GM21529 (cell line): ENCODE data around the gene TTLL1.
"Not testable (repeated sequence)": the region's sequence is repeated elsewhere in the genome, so short reads cannot be mapped to it uniquely, and the experiment has no call there.

Experiments used
- ATAC-seq: cut with Tn5 transposase; IDR thresholded peaks from one replicate; pipeline ENCODE4 v1.9.1; 2021; ENCODE audit not compliant: unreplicated experiment

The TTLL1 gene

DNA sequence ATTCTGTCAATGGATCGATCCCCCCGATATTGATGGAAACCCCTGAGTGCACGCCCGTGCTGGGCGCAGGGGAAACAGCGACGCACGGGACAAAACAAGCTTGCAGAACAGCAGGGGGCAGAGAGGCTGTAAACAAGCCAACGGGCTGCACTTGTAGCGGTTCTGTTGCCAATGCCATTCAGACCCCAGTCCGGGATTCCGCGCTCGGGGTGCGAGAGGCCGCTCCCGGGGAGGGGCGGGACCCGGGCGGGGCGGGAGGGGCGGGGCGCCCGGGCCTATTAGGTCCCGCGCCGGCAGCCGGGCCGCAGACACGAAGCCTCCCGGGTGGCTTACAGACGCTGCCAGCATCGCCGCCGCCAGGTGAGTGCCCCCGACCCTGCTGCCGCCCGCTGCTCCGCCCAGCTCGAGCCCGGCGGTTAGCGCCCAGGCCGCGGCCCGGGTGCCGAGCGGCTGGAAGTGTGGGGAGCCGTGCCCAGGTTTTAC, 21.3 kb upstream of the TTLL1 start, which contains the start of gene BIK:
TSS of gene BIK (plus strand) at position 307 of the 483 bp plus-strand sequence. CDS start 13,273 bp downstream, outside the sequence.
- ATAC-seq, result peak; percentile 38

DNA sequence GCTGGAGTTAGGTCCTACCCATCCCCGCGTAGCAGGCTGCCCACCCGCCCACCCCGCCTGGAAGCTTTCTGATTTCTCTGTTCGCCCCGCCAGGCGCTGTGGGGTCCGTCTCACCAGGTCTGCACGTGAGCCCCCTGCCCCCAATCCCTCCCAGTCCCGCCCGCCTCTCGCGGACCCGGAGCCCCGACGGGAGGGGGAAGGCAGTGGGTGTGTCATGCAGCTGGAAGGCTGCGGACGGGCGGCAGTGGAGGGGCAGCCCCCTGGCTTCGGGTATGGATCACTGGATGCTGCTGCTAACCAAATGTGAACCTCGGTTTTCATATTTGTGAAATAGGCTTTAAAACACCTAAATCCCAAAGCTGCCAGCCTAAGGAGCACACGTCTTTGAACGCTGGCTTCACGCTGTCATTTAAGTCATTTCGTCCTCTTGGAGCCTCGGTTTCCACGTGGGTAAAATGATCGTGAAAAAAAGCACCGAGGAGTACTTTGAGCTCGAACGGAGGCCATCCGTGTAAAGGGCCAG, 20.8 kb upstream of the TTLL1 start:
- ATAC-seq, result no peak

DNA sequence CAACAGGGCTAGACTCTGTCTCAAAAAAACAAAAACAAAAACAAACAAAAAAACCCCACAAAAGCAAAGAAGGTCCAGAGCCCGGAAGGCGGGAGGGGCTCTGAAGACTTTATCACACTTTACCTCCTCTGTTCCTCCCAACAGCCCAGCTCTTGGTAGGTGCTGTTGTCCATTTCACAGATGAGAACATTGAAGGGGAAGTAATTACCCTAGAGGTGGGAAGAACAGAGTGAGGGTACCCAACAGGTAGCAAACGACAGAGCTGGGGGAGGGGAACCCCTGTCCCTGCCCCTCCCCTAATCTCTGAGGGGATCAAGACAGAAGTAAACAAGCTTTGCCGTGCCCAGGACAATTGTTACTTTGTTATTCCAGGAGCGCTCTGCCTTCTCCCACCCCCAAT, 20.3 kb upstream of the TTLL1 start:
- no peak for ATAC-seq

DNA sequence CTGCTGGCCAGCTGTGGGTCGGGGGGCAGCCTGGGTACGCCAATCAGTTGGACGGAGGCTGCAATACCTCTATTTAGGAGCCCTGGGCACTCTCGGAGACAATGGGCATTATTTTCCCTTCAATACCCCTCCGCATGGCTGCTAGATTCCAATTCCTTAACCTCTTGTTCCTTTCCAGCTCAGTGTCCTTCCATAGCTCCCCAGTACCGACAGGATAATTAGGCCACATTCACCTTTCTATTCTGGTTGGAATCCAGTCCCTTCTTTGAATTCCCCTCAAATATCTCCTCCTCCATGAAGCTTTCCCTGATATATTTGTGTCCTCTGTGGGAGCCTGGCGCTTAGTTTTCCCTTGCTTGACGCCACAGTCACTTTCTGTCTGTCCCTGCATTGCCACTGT, 17.1 kb upstream of the TTLL1 start:
- no peak for ATAC-seq

DNA sequence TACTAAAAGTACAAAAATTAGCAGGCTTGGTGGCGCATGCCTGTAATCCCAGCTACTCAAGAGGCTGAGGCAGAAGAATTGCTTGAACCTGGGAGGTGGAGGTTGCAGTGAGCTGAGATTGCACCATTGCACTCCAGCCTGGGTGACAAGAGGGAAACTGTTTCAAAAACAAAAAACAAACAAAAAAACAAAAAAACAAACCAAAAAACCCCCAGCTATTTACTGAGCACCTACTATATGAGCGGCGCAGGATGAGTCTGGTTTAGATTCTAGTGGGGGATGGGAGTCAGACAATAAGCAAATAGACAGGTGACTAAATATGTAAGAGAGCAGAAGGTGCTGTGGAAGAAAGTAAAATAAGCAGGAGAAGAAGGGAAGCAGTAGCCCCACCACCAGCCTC, 15.8 kb upstream of the TTLL1 start:
- ATAC-seq, result not testable (repeated sequence)

DNA sequence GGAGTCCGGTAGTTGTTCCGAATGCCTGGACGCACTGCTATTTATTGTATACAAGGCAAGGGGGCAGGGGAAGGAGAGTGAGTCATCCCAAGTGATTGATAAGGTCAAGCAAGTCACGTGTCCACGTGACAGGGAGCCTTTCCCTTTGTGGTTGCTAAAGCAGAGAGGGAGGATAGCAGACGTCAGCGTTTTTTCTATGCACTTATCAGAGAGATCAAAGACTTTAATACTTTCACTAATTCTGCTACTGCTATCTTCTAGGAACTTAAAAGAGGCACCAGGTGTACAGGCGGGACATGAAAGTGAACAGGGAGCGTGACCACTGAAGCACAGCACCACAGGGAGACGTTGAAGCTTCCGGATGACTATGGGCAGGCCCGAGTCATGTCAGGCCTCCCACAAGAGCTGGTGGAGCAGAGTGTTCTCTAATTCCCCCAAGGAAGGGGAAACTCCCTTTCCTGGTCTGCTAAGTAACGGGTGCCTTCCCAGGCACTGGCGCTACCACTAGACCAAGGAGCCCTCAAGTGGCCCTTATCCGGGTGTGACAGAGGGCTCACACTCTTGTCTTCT, 14.9 kb upstream of the TTLL1 start:
- ATAC-seq, result not testable (repeated sequence)

DNA sequence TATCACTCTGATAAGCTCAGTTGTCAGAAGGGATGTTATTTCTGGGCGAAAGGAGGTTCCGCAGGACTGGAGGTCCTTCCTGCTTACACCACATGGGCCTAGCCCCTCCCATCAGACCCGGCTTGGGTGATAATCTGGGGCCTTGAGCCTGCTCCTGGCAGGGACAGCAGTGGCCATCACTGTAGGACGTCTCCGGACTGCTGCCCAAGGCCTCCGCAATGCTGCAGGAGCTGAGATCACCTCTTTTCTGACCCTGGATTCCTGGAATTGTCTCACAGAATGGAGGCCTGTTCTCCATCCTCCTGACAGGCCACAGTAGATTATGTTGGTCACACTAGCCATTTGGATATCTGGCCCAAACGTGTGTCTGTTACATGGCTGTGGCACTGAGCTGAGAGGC, 12.1 kb upstream of the TTLL1 start:
- ATAC-seq, result no peak

DNA sequence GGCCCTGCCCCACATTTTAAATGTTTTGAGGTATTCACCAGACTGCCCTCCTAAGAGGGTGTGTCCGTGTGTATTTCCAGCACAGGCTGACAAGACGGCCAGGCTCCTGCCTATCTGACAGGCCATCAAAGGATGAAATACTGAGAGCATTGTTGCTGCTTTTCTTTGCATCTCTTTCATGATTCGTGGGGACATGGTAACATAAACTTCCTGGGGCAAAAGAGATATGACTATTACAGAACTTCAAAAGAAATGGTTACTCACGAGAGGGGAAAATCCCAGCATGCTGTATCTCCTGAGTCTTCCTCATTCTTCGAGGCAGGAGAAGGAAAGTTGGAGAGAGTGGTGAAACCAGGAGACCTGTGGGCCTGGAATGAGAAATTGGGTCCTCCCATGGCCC, 11.0 kb upstream of the TTLL1 start:
- ATAC-seq, result no peak

DNA sequence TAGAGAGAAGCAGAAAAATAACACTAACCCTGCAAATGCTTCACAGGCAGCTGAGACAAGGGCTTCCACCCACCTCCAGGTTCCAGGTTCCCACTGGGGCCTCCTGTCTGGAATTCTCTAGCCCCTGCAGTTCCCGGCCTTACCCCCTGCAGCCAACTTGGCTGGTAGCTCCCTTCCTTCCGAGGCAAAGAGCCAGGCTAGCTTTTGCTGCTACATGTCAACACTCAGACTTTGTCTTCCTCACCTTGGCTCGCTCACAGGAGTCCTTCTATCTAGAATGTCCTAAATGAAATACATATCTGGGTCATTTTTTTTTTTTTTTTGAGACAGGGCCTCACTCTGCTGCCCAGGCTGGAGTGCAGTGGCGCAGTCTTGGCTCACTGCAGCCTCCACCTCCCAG, 9.9 kb upstream of the TTLL1 start:
- ATAC-seq, result no peak

DNA sequence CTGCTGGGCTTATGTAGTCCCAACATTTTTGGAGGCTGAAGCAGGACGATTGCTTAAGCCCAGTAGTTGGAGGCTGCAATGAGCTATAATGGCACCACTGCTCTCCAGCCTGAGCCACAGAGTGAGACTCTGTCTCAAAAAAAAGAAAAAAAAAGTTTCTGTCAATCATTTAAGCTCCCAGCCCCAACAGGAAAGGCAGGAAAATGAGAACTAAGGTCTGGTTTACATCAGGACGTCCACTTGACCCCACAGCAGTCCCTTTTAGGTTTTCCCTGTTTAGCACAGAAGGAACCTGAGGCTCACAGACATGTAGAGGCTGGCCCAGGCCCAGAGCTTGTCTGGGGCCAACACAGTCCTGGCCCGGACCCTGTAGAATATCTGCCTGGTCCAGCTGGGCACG, 9.2 kb upstream of the TTLL1 start:
- ATAC-seq, result no peak

DNA sequence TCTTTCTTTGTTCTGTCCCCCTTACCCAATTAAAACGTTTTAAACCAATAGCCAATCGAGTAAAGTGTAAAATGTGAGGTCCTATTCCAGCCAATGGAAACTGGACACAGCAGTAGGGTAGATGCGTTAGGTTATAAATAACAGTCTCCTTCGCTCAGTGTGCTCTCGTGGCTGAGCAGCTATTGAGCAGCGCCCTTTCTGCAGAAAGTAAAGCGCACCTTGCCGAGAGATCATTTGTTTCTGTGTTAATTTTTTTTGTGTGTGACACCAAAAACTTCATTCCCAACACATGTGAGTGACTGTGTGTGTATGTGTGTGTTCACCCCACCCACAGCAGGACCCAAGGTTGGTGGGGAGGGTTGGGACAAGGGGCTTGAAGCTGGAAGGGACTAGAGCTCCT, 7.2 kb upstream of the TTLL1 start:
- ATAC-seq, result no peak

DNA sequence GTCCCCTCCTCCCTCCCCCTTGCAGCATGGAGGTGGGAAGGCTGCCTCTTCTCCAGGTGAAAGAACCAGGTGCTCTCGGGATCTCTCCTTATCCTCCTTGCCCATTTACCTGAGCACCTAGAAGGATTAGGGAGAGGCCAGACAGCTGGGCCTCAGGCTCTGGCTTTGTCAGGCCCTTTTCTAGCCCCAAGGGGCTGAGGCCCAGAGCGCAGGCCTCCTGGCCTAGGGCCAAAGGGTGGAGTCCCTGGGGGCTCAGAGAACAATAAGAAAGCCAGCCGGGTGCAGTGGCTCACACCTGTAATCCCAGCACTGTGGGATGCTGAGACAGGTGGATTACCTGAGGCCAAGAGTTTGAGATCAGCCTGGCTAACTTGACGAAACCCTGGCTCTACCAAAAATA, 5.4 kb upstream of the TTLL1 start:
- ATAC-seq, result no peak

DNA sequence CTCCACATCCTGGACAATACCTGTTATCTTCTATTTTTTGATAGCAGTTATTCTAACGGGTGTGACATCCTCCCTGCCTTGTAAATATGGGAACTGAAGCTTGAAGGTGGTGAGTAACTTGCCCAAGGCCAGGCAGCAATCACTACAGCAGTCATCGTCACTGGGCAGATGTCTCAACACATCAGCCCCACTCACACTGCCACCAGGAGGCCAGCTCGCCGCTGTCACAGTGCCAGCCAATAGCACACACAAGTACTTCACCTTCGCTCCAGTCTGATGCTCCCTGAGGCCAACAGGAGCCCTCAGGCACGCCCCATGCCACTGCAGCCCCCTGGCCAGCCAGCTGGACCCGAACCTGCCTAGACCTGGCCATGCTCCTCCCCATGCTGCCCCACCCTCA, 4.9 kb upstream of the TTLL1 start:
- ATAC-seq, result no peak

DNA sequence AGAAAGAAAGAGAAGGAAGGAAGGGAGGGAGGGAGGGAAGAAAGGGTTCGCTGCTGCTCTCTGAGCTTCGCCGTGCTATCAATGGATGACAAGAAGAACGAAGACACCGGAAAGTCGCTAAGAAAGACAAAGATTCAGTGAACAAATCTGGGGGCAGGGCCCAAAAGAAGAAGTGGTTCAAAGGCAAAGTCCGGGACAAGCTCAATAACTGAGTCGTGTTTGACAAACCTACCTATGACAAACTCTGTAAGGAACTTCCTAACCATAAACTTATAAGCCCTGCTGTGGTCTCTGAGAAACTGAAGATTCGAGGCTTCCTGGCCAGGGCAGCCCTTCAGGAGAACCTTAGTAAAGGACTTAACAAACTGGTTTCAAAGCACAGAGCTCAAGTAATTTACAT, 2.9 kb upstream of the TTLL1 start:
- no peak for ATAC-seq

DNA sequence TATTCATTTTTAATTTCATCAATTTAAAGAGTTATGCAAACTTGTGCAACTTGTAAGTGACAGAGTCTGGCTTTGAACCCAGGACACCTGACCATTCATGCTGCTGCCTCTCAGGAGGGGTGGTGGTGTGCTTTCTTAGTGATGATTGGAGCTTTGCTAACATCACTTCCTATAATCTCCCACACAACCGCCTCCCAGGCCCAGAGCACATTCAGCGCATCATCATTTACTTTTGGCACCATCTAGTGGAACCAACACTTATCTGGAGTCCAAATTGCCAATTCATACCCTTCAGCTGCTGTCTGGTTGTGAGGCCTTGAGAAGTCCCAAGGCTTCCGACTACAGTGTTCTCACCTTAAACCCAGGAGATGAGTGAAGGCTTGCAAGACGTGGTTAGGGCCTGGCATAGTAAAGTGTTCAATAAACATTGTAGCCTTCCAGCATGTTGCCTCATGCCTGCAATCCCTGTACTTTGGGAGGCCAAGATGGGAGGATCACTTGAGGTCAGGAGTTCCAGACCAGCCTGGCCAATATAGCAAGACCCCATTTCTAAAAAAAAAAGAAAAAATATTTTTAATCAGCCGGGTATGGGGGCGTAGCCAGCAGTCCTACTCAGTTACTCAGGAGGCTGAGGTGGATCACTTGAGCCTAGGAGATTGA, 1.1 kb upstream of the TTLL1 start:
- no peak for ATAC-seq

DNA sequence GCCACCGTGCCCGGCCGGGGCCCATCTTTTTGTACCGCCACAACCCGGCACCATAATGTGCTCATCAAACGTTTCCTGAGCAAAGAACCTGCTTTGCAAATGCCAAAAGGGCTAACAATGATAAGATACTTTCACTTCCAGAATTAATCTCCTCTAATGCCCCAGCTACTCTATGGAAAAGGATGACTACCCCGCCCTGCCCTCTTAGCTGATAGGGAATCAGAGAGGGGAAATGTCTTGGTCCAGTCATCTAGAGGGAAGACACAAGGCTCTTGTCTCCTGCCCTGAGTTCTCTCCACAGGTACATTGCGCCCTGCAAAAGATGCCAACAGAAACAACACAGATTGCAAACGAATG, 586 bp downstream of the TTLL1 start:
- no peak for ATAC-seq

DNA sequence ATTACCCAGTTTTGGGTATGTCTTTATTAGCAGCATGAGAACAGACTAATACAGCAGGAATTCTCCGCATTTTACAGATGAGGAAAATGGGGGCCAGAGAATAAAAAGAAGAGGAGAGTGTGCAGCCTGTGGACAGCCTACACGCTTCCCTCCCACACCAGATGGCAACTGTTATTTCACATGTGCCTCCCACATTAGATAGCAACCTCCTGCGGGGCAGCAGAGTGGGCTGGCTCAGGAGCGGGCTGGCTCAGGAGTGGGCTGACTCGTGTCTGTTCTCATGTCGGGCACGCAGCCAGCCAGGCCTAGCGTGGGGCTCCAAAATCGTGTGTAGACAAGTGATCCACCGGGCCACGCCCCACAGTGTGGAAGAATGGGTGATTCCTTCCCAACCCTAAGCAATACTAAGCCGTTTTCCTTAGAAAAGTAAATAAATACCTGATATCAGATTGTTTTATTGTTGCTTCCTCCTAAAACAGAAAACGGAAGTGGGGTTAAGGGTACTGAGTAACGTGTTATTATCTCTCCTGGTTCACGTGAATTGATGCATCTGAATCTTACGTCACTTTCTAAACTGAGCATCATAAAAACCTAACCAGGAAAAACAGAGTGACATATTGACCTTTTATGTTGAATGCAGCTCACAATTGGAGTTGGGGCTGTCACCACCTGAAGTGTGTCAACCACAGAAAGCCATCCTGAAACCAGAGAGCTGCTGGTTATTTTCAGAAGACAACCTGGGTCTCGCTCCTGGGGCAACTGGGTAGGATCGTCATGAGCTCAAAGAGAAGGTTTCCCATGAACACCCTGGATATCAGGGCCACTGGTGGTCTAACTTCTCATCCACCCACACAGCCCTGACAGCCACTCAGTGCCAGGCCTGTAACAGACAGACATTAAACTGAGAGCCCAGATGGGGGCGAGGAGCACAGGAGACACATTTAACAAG, 3.3 kb downstream of the TTLL1 start:
- ATAC-seq, result no peak

DNA sequence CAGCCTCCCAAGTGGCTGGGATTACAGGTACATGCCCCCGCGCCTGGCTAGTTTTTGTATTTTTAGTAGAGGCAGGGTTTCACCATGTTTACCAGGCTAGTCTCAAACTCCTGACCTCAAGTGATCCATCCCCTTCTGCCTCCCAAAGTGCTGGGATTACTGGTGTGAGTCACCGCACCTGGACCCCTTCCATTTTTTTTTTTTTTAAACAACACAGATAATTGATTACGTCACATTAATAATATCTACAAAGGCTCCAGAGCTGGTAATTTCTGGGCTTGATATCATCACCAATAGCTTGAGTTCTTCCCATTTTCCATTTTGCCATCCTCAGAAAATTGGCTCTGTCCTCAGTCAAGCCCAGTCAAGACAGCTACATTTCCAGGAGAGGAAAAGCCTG, 7.2 kb downstream of the TTLL1 start:
- no peak for ATAC-seq

DNA sequence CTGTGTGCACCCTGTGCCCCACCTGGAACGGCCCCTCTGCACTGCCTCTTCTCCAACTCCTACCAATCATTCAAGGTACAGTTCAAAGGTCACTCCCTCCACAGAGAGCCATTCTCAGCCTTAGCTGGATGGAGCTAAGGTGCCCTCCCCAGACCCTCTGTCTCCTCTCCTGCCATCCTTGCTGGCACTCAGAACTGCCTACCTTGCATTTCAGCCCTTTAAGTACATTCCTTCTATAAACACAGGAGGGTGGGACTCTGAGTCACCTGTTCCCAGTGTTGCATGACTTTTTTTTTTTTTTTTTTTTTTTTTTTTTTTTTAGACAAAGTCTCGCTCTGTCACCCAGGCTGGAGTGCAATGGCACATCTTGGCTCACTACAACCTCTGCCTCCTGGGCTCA, 8.6 kb downstream of the TTLL1 start:
- no peak for ATAC-seq

DNA sequence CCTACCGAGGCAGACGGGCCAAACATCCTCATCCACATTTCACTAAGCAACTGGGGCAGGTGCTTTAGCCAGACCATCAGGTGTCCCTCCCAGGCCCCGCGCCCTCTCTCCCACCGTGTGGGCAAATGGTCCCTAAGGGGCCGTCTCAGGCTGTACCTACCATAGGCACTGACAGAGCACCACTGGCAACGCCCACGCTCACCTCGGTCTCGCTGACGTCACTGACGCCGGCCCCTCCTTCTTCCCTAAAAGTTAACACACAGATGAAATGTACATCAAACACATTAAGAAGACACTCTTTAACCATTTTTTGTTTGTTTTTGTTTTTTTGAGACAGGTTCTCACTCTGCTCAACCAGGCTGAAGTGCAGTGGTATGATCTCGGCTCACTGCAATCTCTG, 9.4 kb downstream of the TTLL1 start:
- no peak for ATAC-seq

DNA sequence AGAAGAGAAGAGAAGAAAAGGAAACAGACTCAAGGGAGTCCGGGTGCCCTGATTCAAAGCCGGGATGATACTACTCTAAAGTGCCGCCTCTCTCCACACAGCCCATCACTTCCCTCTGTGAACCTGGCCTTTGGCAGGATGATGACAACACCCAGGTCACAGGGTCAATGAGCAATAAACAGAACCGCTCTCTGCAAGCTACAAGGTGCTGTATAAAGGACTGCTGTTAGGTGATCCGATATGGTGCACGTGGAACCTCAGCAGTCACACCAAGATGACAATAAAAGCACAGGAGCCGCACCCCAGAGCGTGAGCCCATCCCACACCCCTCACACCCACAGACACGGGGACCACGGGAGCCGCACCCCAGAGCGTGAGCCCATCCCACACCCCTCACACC, 10.7 kb downstream of the TTLL1 start:
- ATAC-seq, result no peak
